Testis (tissue), 3 donors: ENCODE data around the gene UVRAG. TPM values are rescaled to one million over a fixed set of nuclear protein-coding genes. Genes with fewer than 3 reads are reported as not detected.

Experiments
- DNase-seq: peaks from one replicate; pipeline ENCODE4 v3.0.0-alpha.2; 2019
- H3K27ac ChIP-seq, 2 donors: fragments of 200-600 bp; sonication (generic); one replicate each; pipeline ENCODE4 v1.5.1; 2019
- H3K27me3 ChIP-seq: fragments of 200-600 bp; sonication (generic); one replicate; pipeline ENCODE4 v1.5.1; 2019
- H3K36me3 ChIP-seq: fragments of 200-600 bp; sonication (generic); one replicate; pipeline ENCODE4 v1.5.1; 2017; ENCODE audit warnings: low read depth; ENCODE audit errors: missing control alignments
- H3K4me1 ChIP-seq: fragments of 200-600 bp; sonication (generic); one replicate; pipeline ENCODE4 v1.5.1; 2019
- H3K4me3 ChIP-seq, 2 donors: fragments of 200-600 bp; sonication (generic); one replicate each; pipeline ENCODE4 v1.5.1; 2017 to 2019
- H3K9me3 ChIP-seq: fragments of 200-600 bp; sonication (generic); one replicate; pipeline ENCODE4 v1.5.1; 2017
- POLR2A ChIP-seq: fragments of 450-650 bp; IDR thresholded peaks from one replicate; pipeline ENCODE4 v1.6.1; 2017; ENCODE audit warnings: antibody characterized with exemption, mild to moderate bottlenecking, moderate library complexity
- WGBS, 2 donors: methylation state at CpG; one replicate each; pipeline ENCODE4 v1.1.5; 2018; 5-methylcytosine and 5-hydroxymethylcytosine counted together
- intact Hi-C: fragments of 100-400 bp; cut with DNase I; formaldehyde crosslinking; loops from one replicate; pipeline ENCODE4 v1.15.1; 2023; ENCODE audit warnings: low total_unique reads
- polyA plus RNA-seq: library from polyadenylated mRNA; stranded (reverse); fragments of 350-450 nt; fragmentation: Illumina TruSeq; extraction: RNeasy Lipid Tissue Mini Kit (QIAGEN cat#74804); gene quantifications from one replicate; pipeline ENCODE4 v1.2.3, GENCODE V29; 2014; ENCODE audit warnings: low read depth, low replicate concordance; ENCODE audit not compliant: insufficient read depth
- total RNA-seq, 2 donors: library from RNA; depleted of rRNA; stranded (reverse); fragments of >200 nt; gene quantifications; one replicate each; pipeline ENCODE4 v1.2.3, GENCODE V29; 2016
- TF ChIP-seq, protein P1 (sequence below), 3 experiments: fragments of 450-650 bp in 2 of 3; fragments of 200-600 bp in 1 of 3; sonication (generic) in 1 of 3; IDR thresholded peaks; one replicate each; pipeline ENCODE4 v1.5.1; 2016 to 2019; ENCODE audit warnings: antibody characterized with exemption in 3 of 3, mild to moderate bottlenecking in 2 of 3, moderate library complexity in 1 of 3

UVRAG gene
- total and polyA plus RNA-seq, 3 donors from 2014 or later, result 10.8 to 22.4 (median 20.1) TPM

DNA sequence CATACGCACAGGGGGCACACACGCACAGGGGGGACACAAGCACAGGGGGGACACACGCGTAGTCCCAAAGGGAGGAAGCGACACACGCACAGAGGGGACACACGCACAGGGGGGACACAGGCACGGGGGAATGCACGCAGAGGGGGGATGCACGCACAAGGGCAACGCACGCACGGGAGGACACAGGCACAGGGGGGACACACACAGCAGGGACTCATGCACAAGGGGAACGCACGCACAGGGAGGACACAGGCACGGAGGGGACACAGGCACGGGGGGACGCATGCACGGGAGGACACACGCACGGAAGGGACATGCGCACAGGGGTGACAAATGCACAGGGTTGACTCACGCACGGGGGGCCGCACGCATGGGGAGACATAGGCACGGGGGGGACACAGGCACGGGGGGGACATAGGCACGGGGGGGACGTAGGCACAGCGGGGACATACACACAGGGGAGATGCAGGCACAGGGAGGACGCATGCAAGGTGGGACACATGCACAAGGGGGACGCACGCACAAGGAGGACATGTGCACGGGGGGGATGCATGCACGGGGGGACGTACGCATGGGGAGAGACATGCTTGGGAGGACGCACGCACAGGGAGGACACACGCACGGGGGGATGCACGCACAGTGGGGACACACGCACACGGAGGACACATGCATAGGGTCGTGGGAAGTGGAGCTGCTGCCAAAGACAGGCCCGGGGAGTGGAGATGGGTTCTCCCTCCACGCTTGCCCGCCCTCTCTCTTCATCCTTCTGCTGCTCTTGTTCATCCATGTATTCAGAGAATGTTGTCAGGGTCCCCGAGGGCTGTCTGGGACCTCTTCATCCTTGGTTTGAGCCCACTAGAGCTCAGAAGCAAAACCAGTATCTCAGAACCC, 350.1 kb downstream of the UVRAG start:
- no peak for DNase-seq
- 90 to 92% methylated on average over 45 to 48 of the region's 50 CpGs for WGBS, 2 donors
- no peak overlapping the region for H3K27ac ChIP-seq
- intact Hi-C loops, result no loop called here
- H3K27me3 ChIP-seq, result no peaks in the 10 kb centered on the region
- no peak overlapping the region for H3K4me3 ChIP-seq
- H3K9me3 ChIP-seq, result no peaks in the 10 kb centered on the region
- no peak for TF ChIP-seq POLR2A
- TF ChIP-seq, protein P1, sequence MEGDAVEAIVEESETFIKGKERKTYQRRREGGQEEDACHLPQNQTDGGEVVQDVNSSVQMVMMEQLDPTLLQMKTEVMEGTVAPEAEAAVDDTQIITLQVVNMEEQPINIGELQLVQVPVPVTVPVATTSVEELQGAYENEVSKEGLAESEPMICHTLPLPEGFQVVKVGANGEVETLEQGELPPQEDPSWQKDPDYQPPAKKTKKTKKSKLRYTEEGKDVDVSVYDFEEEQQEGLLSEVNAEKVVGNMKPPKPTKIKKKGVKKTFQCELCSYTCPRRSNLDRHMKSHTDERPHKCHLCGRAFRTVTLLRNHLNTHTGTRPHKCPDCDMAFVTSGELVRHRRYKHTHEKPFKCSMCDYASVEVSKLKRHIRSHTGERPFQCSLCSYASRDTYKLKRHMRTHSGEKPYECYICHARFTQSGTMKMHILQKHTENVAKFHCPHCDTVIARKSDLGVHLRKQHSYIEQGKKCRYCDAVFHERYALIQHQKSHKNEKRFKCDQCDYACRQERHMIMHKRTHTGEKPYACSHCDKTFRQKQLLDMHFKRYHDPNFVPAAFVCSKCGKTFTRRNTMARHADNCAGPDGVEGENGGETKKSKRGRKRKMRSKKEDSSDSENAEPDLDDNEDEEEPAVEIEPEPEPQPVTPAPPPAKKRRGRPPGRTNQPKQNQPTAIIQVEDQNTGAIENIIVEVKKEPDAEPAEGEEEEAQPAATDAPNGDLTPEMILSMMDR (IDR thresholded peaks at IDR 0.05), result no peak
- no peaks in the 10 kb centered on the region for H3K36me3 ChIP-seq
- peaks cover 7% of the 10 kb centered on the region for H3K4me1 ChIP-seq

DNA sequence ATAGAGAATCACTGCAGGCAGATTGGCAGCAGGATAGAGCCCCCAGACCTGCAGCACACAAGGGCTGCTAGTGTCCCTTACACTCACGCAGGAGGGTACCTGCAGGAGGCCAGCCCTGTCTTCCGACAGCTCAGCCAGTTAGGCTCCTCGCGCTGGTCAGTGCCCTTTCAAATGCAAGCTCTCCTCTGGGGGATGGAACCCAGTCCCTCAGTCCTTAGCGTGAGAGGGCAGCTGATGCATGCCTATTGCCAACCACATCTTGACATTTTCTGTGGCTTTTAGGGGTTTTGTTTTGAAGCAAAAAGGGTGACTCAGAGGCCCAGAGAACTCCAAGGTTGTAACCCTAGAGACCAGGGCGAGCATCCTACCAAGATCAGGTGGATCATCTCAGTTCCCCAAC, 351.3 kb downstream of the UVRAG start:
- Histone ChIP-seq H3K27me3 (no peaks in the 10 kb centered on the region), H3K36me3 (no peaks in the 10 kb centered on the region), H3K4me1 (peaks cover 4% of the 10 kb centered on the region), H3K4me3 (no peak overlapping the region), H3K27ac (no peak overlapping the region), H3K9me3 (no peaks in the 10 kb centered on the region)
- no peak for DNase-seq
- TF ChIP-seq POLR2A, result no peak
- TF ChIP-seq, protein P1 (IDR thresholded peaks at IDR 0.05), result no peak
- intact Hi-C loops, result no loop called here
- 87 to 93% methylated on average over 5 to 6 of the region's 6 CpGs for WGBS, 2 donors

DNA sequence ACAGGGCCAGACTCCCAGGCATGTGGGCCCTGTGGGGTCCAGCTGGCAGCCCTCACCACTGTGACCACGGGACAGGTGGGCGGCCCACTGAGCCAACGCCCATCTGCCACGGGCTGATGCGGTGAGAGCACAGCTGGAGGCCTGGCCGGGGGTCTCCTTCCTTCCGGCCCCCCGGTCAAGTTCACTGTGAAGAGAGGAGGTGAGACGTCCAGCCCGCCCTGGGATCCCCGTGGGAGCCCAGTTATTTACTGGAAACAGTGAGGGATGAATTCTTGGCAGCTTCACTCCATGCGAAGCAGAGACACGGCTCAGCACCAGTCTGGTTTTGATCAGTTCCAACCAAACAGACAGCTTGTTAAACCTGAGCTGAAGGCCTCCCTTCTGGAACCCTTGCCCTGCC, 352.6 kb downstream of the UVRAG start:
- Histone ChIP-seq H3K27me3 (no peaks in the 10 kb centered on the region), H3K4me1 (no peaks in the 10 kb centered on the region), H3K4me3 (no peak overlapping the region), H3K27ac (no peak overlapping the region), H3K9me3 (no peaks in the 10 kb centered on the region), H3K36me3 (no peaks in the 10 kb centered on the region)
- no peak for TF ChIP-seq POLR2A
- TF ChIP-seq, protein P1 (IDR thresholded peaks at IDR 0.05), result no peak
- 48 to 58% methylated on average over 8 to 13 of the region's 13 CpGs for WGBS, 2 donors
- intact Hi-C loops, result no loop called here
- DNase-seq, result no peak

DNA sequence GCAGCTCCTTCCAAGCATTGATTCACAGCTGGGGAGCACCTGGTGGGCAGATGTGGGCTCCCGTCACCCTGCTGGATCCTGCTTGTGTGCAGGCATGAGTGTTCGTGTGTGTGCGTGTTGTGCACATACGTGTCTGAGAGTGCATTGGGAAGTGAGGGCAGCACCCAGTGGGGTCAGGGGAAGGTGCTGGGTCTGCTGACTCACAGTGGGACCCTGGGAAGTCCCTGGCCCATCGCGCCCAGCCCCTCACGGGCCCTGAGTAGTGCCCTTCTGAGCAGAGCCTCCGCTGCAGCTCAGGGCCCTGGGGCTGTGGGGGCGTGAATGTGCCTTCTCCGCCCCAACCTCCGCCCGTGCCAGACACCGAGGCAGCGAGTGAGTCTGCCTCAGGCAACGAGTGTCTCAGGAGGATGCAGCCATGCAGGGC, 354.5 kb downstream of the UVRAG start:
- intact Hi-C loops, result no loop called here

More for the DNA sequence above, 354.5 kb downstream of the UVRAG start:
- 75 to 85% methylated on average over 12 to 13 of the region's 15 CpGs for WGBS, 2 donors
- H3K4me1 ChIP-seq, result no peaks in the 10 kb centered on the region
- no peaks in the 10 kb centered on the region for H3K36me3 ChIP-seq
- H3K27me3 ChIP-seq, result no peaks in the 10 kb centered on the region
- H3K9me3 ChIP-seq, result no peaks in the 10 kb centered on the region
- no peak for TF ChIP-seq POLR2A
- TF ChIP-seq, protein P1 (IDR thresholded peaks at IDR 0.05), result no peak
- H3K27ac ChIP-seq, result no peak overlapping the region
- DNase-seq, result no peak
- no peak overlapping the region for H3K4me3 ChIP-seq
